SU-DHL-6 (cell line): ENCODE measurements around the gene NANOS3.

Experiments used
- H2AFZ ChIP-seq: fragments of 200-600 bp; sonication (generic); 2 replicates; pipeline ENCODE4 v1.6.1; 2014; ENCODE audit warnings: low read depth, mild to moderate bottlenecking, moderate library complexity, mixed read lengths, antibody characterized with exemption, low read length; ENCODE audit not compliant: severe bottlenecking
- H3F3A ChIP-seq: fragments of 200-600 bp; shearing (Covaris generic); 2 replicates; pipeline ENCODE4 v1.6.0; 2016; ENCODE audit warnings: antibody characterized with exemption, mild to moderate bottlenecking; ENCODE audit not compliant: insufficient read depth
- H3K27ac ChIP-seq: fragments of 200-600 bp; sonication (generic); 2 replicates; pipeline ENCODE4 v1.5.1; 2016; ENCODE audit warnings: low read depth, mild to moderate bottlenecking, low read length, moderate library complexity, mixed read lengths
- H3K27me3 ChIP-seq: fragments of 200-600 bp; sonication (generic), shearing (Covaris generic); 2 replicates; pipeline ENCODE4 v1.6.0; 2014; ENCODE audit warnings: mild to moderate bottlenecking, low read length
- H3K36me3 ChIP-seq: fragments of 200-600 bp; sonication (generic); 2 replicates; pipeline ENCODE4 v1.6.1; 2014; ENCODE audit warnings: mild to moderate bottlenecking, low read length, mixed read lengths
- H3K4me2 ChIP-seq: fragments of 300-600, 200-600 bp; shearing (Covaris generic), sonication (generic); 2 replicates; pipeline ENCODE4 v1.6.0; 2014; ENCODE audit warnings: low read length, low read depth, mild to moderate bottlenecking; ENCODE audit not compliant: poor library complexity, severe bottlenecking
- H3K4me3 ChIP-seq: fragments of 200-600 bp; sonication (generic); 2 replicates; pipeline ENCODE4 v1.5.1; 2014; ENCODE audit warnings: antibody characterized with exemption, low read length, mild to moderate bottlenecking, mixed read lengths; ENCODE audit not compliant: insufficient read depth, poor library complexity, severe bottlenecking
- H3K79me2 ChIP-seq: fragments of 200-600 bp; sonication (generic); 2 replicates; pipeline ENCODE4 v1.6.1; 2014; ENCODE audit warnings: mild to moderate bottlenecking, low read length, moderate library complexity; ENCODE audit not compliant: insufficient read depth
- H3K9ac ChIP-seq: fragments of 200-600 bp; sonication (generic); 2 replicates; pipeline ENCODE4 v1.7.0; 2014; ENCODE audit warnings: mild to moderate bottlenecking, low read length
- H3K9me2 ChIP-seq: fragments of 200-600 bp; sonication (generic); replicated peaks from 2 replicates; pipeline ENCODE4 v1.6.1; 2014; ENCODE audit warnings: low read length; ENCODE audit not compliant: insufficient read depth
- H3K9me3 ChIP-seq: fragments of 200-600 bp; sonication (generic); 2 replicates; pipeline ENCODE4 v1.6.1; 2014; ENCODE audit warnings: low read length, mixed read lengths; ENCODE audit not compliant: insufficient read depth
- H4K20me1 ChIP-seq: fragments of 200-600 bp; sonication (generic); 2 replicates; pipeline ENCODE4 v1.6.1; 2014; ENCODE audit warnings: low read depth, mild to moderate bottlenecking, antibody characterized with exemption, low read length, moderate library complexity, mixed read lengths
- EZH2phosphoT487 ChIP-seq: fragments of 200-600 bp; sonication (generic), shearing (Covaris generic); conservative IDR thresholded peaks from 2 replicates; pipeline ENCODE4 v1.6.1; 2018; ENCODE audit warnings: mild to moderate bottlenecking, antibody characterized with exemption, low read length, moderate library complexity, mixed read lengths
- TF ChIP-seq, protein P1 (sequence below): fragments of 200-600 bp; sonication (generic); IDR thresholded peaks from one replicate; pipeline ENCODE4 v1.5.1; 2017; ENCODE audit warnings: antibody characterized with exemption, mild to moderate bottlenecking, low read length, moderate library complexity; ENCODE audit not compliant: insufficient read depth, poor library complexity, severe bottlenecking

Gene NANOS3

DNA sequence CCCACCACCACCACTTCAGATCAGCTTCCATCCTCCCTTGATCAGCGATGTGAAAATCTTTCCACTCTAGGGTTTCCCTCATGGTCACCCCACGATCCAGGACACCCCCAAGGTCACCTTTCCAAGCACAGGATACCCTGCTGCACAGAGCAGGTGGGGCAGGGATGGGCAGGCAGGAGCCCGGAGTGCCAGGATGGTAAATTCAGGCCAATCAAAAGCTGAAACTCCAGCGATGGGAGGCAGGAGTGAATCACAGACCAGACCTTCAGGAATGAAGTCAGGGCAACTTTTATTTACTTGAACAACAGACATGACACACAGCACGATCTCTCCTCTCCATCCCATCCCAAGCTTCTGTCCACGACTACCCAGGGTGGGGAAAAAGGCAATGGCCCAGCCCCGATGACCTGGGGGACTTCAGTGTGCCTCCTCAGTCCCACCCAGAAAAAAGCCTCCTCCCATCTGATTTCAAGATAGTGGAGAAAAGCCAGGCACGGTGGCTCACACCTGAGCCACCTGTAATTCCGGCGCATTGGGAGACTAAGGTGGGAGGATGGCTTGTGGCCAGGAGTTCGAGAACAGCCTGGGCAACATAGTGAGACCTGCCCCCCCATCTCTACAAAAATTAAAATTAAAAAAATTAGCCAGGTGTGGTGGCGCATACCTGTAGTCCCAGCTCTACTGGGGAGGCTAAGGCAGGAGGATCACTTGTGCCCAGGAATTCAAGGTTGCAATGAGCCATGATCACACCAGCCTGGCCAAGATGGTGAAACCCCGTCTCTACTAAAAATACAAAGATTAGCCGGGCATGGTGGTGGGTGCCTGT lies 42.5 kb upstream of the NANOS3 start:
- TF ChIP-seq, protein P1, sequence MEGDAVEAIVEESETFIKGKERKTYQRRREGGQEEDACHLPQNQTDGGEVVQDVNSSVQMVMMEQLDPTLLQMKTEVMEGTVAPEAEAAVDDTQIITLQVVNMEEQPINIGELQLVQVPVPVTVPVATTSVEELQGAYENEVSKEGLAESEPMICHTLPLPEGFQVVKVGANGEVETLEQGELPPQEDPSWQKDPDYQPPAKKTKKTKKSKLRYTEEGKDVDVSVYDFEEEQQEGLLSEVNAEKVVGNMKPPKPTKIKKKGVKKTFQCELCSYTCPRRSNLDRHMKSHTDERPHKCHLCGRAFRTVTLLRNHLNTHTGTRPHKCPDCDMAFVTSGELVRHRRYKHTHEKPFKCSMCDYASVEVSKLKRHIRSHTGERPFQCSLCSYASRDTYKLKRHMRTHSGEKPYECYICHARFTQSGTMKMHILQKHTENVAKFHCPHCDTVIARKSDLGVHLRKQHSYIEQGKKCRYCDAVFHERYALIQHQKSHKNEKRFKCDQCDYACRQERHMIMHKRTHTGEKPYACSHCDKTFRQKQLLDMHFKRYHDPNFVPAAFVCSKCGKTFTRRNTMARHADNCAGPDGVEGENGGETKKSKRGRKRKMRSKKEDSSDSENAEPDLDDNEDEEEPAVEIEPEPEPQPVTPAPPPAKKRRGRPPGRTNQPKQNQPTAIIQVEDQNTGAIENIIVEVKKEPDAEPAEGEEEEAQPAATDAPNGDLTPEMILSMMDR: no peak
- no peak for TF ChIP-seq EZH2phosphoT487
- no peaks in the 10 kb centered on the region for H3K36me3 ChIP-seq

DNA sequence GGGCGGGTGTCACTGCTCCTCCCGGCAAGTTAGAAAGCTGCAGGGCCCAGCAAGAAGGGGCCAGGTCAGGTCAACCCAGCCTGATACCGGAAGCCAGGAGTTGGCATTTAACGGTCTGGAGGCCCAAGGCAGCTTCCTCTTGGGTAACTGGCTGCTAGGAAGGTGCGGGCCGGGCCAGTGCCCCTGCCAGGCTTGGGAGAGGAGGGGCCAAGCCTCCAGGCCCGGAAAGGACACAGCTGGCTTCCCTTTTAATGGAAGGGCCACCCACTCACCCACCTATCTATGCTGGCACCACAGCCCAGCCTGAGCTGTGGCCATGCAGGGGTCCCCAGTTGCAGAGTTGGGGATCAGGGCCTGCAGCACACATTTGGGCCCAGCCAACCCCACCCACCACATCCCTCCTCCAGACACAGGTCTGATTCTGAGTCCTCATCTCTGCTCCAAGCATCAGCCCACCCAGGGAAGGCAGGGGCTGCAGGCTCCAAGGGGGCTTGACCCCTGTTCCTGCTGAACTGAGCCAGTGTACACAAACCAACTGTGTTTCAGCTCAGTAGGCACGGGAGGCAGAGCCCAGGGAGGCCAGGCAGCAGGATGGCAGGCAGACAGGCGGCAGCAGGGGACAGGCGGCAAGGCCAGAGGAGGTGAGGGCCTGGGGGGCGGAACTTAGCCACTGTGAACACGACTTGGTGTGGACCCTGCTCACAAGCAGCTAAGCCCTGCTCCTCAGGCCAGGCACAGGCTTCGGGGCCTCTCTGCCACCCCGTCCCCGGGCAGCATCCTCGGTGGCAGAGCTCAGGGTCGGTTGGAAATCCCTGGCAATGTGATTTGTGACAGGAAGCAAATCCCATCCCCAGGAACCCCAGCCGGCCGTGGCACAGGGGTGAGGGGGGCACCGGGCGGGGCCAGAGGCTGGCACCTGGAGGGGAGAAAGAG lies 40.9 kb upstream of the NANOS3 start:
- Histone ChIP-seq H3F3A (no peaks in the 10 kb centered on the region), H2AFZ (no peak overlapping the region), H3K79me2 (no peaks in the 10 kb centered on the region), H3K4me2 (no peak overlapping the region), H4K20me1 (no peaks in the 10 kb centered on the region), H3K4me3 (no peak overlapping the region), H3K27ac (peak overlapping the region; percentile 25; the same call in 1 of the 2 replicates), H3K9me2 (no peaks in the 10 kb centered on the region), H3K27me3 (no peaks in the 10 kb centered on the region), H3K9me3 (no peaks in the 10 kb centered on the region), H3K9ac (0 out of 2 replicates have a peak overlapping the region, but pooled peaks have one; percentile 4), H3K36me3 (no peaks in the 10 kb centered on the region)
- no peak for TF ChIP-seq EZH2phosphoT487
- TF ChIP-seq, protein P1: no peak

More for the DNA sequence above, 42.5 kb upstream of the NANOS3 start:
- Histone ChIP-seq H3K79me2 (no peaks in the 10 kb centered on the region), H4K20me1 (no peaks in the 10 kb centered on the region), H3F3A (no peaks in the 10 kb centered on the region), H2AFZ (peak overlapping the region; percentile 81), H3K9me2 (no peaks in the 10 kb centered on the region), H3K4me2 (peak overlapping the region; percentile 70), H3K4me3 (peak overlapping the region; percentile 55), H3K27ac (no peak overlapping the region), H3K9me3 (no peaks in the 10 kb centered on the region), H3K27me3 (no peaks in the 10 kb centered on the region), H3K9ac (peak overlapping the region; percentile 59)

DNA sequence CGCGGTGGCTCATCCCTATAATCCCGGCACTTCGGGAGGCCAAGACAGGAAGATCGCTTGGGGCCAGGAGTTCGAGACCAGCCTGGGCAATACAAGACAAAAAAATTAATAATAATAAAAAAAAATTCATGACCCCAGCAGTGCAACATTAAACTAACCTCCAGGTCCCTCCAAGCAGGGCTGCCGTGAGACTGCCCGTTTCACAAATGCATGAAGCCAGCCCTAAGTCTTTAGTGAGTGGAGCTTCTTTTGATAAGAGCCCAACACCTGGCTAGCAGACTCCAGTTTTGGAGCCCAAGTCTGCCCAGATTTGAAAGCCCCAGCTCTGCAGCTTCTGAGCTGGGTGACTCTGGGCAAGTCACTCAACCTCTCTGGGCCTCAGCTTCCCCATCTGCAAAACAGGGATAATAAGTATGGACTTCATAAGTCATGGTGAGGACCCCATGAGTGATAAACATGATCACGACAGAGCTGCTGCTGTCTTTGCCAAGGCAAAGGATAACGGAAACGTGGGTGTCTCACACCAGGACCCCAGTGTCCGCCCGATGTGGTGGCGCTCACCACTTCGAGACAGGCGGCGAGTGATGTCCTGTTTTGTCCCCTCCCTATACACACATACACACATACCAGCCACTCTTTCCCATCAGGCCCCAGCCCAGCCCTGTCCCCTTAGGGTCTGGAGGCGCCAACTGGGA lies 38.4 kb upstream of the NANOS3 start:
- Histone ChIP-seq H2AFZ (peak overlapping the region; percentile 47), H3K79me2 (no peaks in the 10 kb centered on the region), H3K9me2 (no peaks in the 10 kb centered on the region), H3K9me3 (no peaks in the 10 kb centered on the region), H4K20me1 (no peaks in the 10 kb centered on the region), H3K27ac (peak overlapping the region; percentile 5; the same call in 1 of the 2 replicates), H3K36me3 (no peaks in the 10 kb centered on the region), H3K9ac (no peak overlapping the region), H3K4me2 (no peak overlapping the region), H3K4me3 (no peak overlapping the region), H3K27me3 (no peaks in the 10 kb centered on the region), H3F3A (no peaks in the 10 kb centered on the region)
- no peak for TF ChIP-seq EZH2phosphoT487
- TF ChIP-seq, protein P1: no peak
